Posterior cingulate gyrus (tissue), 11 donors: ENCODE measurements around the gene THTPA.

Source experiments
- DNase-seq, 10 donors: peaks; one replicate each; pipeline versions ENCODE4 v3.0.0 to v3.0.0-alpha.2; 2020 to 2021; ENCODE audit warnings: mixed read lengths in 3 of 10
- intact Hi-C: fragments of 100-400 bp; cut with DNase I; formaldehyde crosslinking; loops from one replicate; pipeline ENCODE4 v1.15.1; 2023

THTPA gene

DNA sequence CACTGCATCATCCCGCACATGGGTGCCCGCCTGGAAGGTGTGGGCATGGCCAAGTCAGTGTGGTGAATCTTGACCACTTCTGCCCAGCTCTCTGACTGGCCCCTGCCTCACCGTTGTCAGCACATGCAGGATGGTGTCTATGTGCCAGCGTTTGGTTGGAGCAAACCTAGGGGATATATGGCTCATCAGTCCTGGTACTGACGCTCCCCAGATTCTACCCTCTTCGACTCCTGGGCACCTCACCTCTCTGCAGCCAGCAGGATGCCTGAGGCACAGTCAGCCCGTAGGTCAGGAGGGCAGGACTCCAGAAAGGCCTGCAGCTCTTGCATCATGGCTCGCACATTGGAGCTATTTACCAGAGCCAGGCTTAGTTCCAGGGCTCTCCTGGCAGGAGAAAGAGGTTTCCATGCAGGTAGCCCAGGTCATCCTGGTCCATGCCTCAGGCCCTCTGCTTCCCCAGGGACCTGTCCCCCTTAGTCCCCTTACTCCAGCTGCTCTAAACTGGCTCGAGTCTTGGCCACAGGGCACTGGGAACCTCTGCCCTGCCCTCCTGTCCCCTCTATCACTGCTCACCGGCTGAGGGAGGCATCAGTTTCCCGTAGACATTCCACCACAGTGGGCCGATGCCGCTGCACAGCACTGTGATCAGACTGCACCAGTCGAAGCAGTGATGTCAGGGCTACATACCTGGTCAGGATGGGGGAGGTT, 7.6 kb downstream of the THTPA start:
- peak in 3 of 10 donors; percentile 33 to 71 (median 58) for DNase-seq
- intact Hi-C loops, result no loop called here

DNA sequence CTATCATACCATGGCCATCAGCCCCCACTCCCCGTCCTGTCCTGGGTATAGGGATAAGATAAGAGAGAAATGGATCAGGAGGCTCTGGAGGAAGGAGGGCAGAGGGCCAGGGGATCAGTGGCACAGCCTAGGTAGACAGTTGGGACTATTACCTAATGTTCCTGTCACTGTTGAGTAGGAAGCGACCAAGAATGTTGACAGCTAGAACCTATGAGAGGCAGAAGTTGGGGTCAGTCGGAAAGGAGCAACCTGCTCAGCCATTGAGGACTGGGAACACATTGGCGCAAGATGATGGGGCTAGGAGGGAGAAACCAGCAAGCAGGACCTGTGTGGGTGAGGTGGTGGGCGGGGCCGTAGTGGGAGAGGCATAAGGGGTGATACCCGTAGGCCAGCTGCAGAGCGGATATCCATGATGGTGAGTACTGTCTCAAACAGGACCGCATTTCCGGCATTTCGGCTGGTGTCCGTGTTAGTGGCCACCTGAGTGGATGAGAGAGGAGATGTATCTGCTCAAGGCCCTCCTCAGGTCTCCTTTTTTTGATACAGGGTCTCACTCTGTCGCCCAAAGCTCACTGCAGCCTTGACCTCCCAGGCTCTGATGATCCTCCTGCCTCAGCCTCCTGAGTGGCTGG, 8.2 kb downstream of the THTPA start:
- DNase-seq, result peak in 3 of 10 donors; percentile 24 to 83 (median 65)
- intact Hi-C loops, result no loop called here

DNA sequence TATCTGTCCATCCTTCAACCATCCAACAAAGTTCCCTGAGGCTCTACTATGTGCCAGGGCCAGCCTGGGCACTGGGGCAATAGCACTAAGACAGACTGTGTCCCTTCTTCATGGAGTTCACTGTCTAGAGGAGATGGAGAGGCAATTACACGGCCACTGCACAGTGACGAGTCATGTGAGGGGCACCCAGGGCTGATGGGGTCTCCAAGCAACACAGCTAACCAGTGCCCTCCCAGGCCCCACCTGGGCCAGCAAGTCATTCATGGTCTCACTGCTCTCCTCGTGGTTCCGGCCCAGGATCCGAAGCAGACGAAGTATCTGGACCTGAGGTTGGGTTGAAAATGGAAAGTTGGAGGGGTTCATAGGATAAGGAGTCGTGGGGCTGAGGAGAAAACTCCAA, 8.8 kb downstream of the THTPA start:
- DNase-seq, result peak in 3 of 10 donors; percentile 37 to 66 (median 61)
- intact Hi-C loops, result no loop called here

DNA sequence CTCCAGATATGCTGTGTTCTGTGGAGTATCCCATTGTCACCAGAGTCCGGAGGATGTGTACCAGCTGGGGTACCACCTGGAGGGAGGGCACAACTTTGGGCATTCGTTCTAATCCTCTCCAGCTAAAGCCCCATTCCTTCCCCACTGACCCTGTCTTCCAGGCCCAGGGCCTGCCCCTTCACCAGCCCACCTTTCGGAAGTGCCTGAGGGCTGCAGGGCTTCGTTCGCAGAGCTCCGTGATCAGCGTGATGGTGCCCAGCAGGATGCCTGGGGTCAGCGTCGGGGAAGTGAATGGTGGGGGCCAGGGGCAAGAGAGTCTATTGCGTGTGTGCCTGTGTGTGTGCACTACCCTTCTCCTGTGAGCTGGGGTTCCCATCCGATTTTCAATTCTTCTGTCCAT, 9.6 kb downstream of the THTPA start:
- DNase-seq, result peak in 4 of 10 donors; percentile 3 to 43 (median 27)
- intact Hi-C loops, result no loop called here

DNA sequence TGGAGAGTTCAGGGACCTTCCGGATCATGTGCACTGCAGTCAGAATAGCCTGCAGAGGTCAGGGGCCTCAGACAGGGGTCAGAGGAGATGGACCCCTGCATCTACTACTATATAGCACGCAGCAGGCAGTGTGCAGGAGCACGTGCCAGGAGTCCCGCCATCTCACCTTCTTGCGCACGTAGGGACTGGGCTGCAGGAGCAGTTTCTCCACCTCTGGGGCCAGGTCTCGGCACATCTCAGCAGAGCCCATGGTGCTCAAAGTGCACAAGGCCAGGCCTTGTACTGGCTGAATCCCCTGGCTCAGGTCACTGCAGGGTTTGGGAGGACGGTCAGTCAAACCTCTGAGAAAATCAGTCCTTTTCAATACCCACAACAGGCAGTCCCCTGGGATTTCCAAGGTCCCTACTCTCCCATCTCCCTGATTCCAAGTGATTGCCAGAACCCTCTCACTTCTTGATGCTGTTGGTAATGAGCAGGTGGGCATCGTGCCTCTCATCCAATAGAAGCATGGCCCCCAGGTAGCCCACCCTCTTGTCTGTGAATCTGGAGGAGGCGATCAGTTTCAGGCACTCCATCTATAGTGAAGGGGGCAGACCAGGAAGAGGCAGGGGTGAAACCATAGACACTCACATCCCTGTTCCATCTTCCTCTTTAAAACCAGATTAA, 10.2 kb downstream of the THTPA start:
- DNase-seq, result peak in 4 of 10 donors; percentile 8 to 72 (median 38)
- intact Hi-C loops, result no loop called here

DNA sequence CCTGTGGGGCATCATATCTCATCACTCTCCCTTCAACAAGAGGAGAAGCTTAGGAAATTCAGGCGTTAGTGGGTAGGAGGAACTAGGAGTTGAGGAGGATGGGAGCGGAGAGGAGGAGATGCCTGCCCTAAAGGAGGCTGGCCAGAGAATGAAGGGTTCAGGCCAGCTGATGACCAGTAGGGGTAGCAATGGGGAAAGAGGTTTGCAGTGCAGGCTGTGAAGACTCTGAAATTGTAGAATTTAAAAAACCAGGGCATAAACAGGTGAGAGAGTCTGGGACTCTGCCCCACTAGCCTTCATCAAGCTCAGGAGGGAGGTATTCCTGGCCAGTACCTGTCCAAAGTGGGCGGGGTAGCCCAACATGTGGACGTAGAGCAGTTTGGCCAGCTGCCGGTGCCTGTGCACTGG, 10.7 kb downstream of the THTPA start:
- DNase-seq, result no peak
- intact Hi-C loops, result no loop called here

DNA sequence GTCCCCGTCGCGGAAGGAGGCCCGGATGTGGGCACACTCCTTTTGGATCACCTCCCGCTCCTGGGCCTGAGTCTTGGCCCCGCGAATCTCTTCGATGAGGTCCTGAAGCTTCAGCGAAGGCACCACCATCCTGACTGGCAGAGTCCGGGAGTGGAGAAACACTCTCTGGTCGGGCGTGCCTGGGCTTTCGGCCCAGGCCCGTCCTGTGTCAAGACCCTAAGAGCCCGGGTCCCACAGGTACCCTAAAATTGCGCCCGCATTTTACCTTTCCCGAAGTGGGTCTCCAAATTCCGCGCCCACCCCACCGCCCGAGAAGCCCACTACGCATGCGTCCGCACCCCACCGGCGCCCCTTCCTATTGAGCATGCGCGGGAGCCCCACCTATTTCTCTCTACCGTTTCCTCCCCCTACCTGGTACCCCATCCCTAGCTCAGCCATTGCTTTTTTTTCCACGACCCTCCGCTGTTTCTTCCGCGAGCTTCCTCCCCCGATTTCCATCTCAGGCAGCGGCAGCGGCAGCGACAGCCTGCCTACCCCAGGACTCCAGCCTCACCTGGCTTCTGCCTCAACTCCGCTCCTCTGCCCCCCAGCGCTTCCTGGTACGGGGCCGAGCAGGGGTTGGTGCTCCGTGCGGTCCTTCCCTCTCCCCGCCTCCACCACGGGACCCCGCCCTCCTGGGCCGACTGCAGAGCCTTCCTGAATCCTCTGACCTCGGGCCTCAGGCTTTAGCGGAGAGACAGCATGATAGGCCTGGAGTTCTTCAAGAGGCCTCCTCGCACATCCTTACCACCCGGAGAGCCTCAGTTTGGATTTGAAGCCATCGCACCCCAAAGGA, 11.3 kb downstream of the THTPA start, which contains the start of gene AP1G2:
Gene AP1G2 (minus strand): TSS at position 606 of the 835 bp plus-strand sequence. CDS start 477 bp downstream, at position 129.
- intact Hi-C loops, result no loop called here

DNA sequence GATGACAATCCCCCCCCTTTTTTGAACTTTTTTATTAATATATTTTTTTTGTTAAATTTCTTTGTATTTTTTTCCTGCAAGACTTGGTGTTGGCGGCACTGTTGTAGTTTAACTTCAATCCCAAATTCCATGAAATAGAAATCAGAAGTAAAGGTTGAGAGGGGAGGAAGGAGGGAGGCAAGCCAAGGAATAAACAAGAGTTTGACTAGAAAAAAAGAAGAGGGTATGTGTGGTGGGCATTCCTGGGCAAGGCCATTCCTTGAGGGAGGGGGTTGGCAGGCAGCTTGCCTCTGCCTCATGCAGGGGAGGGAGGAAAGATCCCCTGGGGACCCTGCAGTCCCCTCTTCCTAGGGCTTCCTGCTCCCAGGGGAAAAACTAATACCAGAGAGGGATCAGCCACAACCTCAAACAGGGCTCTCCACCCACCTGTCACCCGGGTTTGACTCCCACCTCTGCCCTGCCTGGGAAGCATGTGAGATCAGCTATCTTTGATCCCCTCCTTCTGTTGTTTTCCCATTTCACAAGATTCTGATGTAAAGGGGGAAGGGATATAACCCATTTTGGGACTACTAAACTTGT, 12.0 kb downstream of the THTPA start:
- intact Hi-C loops, result no loop called here
- DNase-seq, result peak in 3 of 10 donors; percentile 46 to 52 (median 48)

More for the DNA sequence above, 11.3 kb downstream of the THTPA start, which contains the start of gene AP1G2:
- DNase-seq, result peak; percentile 65 to 96 (median 76)

DNA sequence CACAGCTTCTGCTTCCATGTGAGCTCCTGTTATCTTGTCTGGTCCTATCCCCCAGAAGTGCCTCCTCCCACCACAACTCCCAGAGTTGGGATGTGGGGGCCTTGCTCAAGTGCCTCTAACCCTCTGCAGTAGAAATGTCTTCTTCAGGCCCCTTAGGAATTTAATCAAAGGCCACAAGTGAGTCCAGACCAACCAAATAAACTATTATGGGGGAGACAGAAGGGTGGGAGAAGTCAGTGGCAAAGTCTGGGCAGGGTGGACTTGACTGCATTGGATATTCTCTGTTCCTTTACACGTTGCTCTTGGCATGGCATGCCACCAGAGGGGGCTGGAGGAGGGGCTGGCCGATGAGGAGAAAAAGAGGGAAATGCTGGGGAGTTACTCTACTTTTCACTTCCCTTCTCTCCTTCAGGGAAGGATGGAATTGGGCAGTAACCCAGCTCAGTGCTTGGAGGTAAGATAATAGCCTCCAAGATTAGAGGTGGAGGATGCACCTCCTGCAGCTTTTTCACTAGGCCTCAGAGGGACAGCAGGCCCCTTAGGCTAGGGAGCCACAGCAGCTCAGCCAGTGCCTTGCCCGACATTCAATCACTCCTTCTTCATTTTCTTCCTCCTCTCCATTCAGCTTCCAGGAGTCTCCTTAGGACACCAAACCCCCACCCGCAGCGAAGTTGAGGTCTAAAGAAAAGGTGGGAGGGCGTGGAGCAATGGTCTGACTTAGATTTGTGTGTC, 12.7 kb downstream of the THTPA start:
- intact Hi-C loops, result no loop called here

DNA sequence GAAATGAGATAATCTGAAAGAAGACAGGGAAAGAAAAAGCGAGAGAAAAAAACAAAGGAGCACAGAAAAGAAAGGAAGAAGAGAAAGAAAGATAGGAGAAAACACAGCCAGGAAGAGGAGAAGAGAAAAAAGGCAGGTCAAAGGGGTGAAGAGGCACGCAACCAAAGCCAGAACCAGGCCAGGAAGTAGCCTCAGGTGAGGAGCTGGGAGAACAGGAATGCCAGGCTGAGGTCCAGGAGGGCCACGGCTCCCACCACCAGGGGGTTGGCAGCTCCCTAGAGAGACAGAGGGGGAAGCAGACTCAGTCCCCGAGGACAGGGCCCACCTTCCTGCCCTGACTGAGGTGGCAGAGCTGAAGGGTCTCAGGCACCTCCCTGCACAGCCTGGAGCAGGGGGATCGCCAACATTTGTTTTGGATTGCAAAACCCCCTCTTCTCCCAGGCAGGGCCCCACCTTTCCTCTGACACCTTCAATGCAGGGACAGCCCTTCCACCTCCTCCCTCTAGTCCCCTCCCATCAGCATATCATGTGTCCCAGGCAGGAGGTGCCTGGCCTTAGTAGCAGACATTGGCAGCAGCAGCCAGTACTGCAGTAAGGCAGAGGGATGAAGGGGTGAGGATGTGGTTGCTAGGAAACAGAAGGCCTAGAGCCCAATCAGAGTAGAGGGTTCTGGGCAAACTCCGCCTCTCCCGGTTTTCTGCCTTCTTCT, 13.5 kb downstream of the THTPA start:
- peak in 8 of 10 donors; percentile 68 to 95 (median 78) for DNase-seq
- intact Hi-C loops, result no loop called here

More for the DNA sequence above, 12.7 kb downstream of the THTPA start:
- peak in 3 of 10 donors; percentile 57 to 85 (median 75) for DNase-seq

DNA sequence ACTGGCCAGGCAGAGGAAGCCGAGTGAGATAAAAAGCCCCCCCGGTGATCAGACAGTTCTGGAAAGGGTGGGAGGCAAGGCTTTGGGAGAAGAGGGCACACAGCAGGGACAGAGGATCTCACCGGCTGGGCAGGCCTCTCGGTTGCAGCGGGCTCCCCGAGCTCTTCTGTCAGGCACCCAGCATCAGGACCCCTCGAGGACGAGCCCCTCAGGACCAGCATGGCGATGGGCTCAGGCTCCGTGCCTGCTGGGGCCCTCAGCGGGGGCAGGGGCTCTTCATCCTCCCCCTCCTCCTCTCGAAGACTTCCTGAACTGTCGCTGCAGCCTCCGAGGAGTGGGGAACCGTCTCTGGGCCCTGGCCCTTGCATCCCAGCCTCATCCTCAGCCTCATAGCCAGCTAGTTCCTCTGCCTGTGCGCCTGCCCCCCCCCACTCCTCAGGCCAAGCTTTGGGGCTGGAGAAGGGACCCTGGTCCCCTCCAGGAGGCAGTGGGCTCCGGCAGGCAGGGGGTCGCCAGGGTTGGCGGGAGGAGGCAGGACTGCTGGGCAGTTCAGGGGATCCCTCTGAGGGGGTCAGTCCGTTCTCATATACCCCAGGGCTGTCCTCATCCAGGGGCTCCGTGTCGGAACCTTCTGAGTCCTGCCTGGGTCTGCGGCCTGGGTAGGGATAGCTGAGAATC, 14.9 kb downstream of the THTPA start:
- peak in 2 of 10 donors; percentile 63 to 78 for DNase-seq
- intact Hi-C loops, result no loop called here

DNA sequence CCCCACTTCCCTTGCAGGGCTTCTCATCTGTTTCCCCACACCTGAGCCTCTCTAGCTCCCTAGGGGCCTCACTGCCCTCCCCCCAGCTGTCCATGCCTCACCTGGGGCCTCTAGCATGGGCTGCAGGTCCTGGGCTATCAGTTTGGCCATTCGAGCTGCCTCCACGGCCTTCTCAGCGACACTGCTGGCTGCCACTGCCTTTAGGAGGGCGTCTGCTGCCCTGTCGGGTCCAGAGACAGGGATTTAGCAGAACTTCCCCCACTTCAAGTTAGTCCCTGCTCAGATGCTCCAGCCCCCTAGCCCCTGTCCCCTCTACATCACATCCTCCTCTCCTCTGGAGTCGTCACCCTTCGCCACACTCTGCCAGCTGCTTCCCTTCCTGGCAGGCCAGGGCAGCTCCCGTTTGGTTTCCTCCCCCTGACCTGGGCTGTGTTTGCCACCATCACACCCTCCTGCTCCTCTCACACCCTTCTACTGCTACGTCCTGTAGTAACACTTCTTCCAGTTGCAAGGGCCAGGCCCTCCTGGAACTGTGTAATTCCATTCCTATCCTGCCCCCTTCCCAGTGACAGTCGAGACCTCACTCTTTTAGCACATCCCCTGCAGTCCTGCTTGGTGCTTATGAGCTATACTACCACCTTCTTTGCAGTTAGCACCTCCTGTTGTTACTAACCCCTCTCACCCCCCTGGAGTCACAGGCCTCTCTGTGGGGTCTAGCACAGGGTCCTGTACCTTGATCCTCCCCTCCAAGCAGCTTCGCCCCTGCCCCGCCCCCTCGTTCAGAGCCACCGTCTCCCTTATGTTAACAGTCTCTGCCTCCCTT, 15.8 kb downstream of the THTPA start:
- intact Hi-C loops, result no loop called here
- DNase-seq, result peak in 2 of 10 donors; percentile 55 to 67

DNA sequence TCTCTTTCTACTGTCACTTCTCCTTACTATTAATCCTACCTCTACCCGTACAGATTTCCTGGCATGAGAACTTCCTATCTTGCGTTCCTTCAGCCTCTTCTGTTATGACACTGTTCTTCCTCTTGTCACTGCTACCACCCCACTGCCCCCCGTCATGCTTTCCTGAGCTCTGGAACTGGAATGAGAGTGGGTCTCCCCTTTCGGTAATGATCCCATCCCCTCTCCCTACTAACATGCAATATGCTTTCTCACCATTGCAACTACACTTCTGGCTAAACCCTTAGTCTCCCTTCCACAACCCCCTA, 16.4 kb downstream of the THTPA start:
- peak in 1 of 10 donors; percentile 24 for DNase-seq
- intact Hi-C loops, result no loop called here

DNA sequence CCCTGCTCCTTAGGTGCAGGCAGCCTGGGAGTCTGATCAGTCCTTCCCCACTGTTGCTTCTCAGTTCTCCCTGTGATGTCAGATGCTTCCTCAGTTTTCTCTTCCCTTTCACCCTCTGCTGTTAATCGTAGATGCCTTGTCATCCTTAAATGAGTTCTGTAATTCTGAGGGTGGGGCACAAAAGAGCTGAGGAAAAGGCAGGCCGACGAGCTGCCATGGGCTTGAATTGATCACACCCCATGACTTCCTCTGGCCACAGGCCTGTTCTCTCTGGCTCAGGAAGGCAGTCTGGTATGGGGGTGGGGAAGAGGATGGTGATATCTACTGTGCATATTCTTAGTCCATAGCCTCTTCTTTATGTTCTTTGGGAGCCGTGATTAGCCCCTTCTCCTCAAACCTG, 16.8 kb downstream of the THTPA start:
- peak in 1 of 10 donors; percentile 79 for DNase-seq
- intact Hi-C loops, result no loop called here

DNA sequence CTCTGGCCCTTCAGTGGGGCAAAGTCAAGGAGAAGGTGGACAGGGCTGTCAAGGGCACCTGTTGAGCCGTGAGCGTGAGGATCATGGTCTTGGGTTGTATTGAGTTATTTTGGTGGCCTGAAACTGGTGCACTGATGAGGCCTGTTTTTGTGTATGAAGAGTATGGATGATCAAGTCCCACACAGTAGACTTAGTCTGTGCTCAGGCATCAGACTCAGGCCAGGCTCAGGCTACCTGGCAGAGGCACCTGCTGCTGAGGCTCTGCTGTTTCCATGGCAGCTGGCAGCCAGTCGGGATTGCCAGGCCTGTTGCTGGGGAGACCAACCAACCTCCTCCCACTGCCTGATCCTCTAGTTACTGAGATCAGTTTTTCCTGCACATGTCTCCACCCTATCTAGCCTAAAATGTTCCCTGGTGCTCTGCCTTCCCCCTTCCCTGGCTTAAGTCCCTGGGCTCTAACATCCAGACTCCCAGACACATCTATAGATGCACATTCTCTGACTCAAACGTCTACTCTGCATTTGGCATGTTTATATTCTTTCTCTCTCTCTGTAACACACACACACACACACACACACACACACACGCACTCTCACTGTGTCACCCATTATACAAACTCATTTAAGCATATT, 17.4 kb downstream of the THTPA start:
- intact Hi-C loops, result no loop called here
- peak in 8 of 10 donors; percentile 58 to 97 (median 80) for DNase-seq

DNA sequence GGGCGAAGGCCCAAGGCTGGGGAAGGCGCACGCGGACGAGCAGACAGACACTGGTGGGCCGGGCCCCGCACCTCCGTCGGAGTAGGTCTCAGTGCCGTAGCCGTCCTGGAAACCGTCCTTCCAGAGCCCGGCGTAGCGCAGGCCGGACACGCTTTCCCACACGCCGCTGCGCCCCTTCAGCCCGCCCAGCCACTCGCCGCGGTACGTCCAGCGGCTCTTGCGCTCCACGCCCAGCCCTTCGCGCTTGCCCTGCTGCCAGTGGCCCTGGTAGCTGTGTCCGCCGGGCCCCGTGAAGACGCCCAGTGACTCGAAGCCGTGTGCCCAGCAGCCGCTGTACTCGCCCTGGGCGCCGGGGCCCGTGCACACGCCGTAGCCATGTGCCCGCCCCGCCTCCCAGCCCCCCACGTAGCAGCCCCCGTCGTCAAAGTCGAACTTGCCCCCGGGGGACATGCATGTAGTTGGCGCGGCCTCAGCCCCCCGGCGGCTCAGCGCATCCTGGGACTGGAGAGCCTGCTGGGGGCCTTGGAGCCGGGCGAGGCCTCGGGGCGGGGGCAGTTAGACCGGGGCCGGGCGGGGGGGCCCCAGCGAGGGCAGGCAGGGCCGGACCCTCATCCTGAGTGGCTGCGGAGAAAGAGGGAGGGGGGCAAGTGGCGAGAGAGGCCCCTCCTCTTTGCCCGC, 21.1 kb downstream of the THTPA start:
- intact Hi-C loops, result no loop called here
- DNase-seq, result peak in 4 of 10 donors; percentile 37 to 92 (median 86)
